GM19328 (cell line): ENCODE results near the gene GAN.

ENCODE experiments used
- ATAC-seq: cut with Tn5 transposase; IDR thresholded peaks from one replicate; pipeline ENCODE4 v1.9.1; 2021; ENCODE audit warnings: mild to moderate bottlenecking, moderate library complexity; ENCODE audit not compliant: unreplicated experiment

Gene GAN

GRCh38 chr16:81350306-81350615, 35.5 kb downstream of the GAN start:
- ATAC-seq: no peak

GRCh38 chr16:81353895-81354294, 39.1 kb downstream of the GAN start:
- ATAC-seq: no peak

GRCh38 chr16:81357711-81358260, 43.0 kb downstream of the GAN start:
- ATAC-seq: no peak

- ATAC-seq: no peak
Measured at GRCh38 chr16:81358860-81359259, 44.1 kb downstream of the GAN start.

GRCh38 chr16:81360135-81360534, 45.4 kb downstream of the GAN start:
- no peak for ATAC-seq

GRCh38 chr16:81365731-81366130, 51.0 kb downstream of the GAN start:
- no peak for ATAC-seq

- no peak for ATAC-seq
Measured at GRCh38 chr16:81366316-81366932, 51.7 kb downstream of the GAN start.

- no peak for ATAC-seq
Measured at GRCh38 chr16:81367821-81368220, 53.1 kb downstream of the GAN start.

- no peak for ATAC-seq
Measured at GRCh38 chr16:81369888-81370504, 55.2 kb downstream of the GAN start.

GRCh38 chr16:81371106-81371505, 56.3 kb downstream of the GAN start:
- ATAC-seq: no peak

- no peak for ATAC-seq
Measured at GRCh38 chr16:81374550-81374949, 59.8 kb downstream of the GAN start.

GRCh38 chr16:81376880-81377279, 62.1 kb downstream of the GAN start:
- ATAC-seq: no peak

- ATAC-seq: no peak
Measured at GRCh38 chr16:81378049-81378448, 63.3 kb downstream of the GAN start.

- ATAC-seq: no peak
Measured at GRCh38 chr16:81380932-81381331, 66.2 kb downstream of the GAN start.

- ATAC-seq: no peak
Measured at GRCh38 chr16:81384006-81384405, 69.2 kb downstream of the GAN start.

- ATAC-seq: no peak
Measured at GRCh38 chr16:81385031-81385756, 70.4 kb downstream of the GAN start.

GRCh38 chr16:81388357-81388756, 73.6 kb downstream of the GAN start:
- ATAC-seq: no peak

GRCh38 chr16:81390840-81391239, 76.1 kb downstream of the GAN start:
- no peak for ATAC-seq

GRCh38 chr16:81392011-81392410, 77.2 kb downstream of the GAN start:
- ATAC-seq: no peak

- no peak for ATAC-seq
Measured at GRCh38 chr16:81394416-81394815, 79.7 kb downstream of the GAN start.

- no peak for ATAC-seq
Measured at GRCh38 chr16:81394966-81395655, 80.3 kb downstream of the GAN start.
